ENCODE results near the gene PDE3A. TPM values are rescaled to one million over a fixed set of nuclear protein-coding genes. Genes with fewer than 3 reads are reported as not detected.
"Not testable (repeated sequence)": the region's sequence is repeated elsewhere in the genome, so short reads cannot be mapped to it uniquely, and the experiment has no call there.

Gene PDE3A
- total RNA-seq, 2 experiments from 2014 or later, result not detected

GRCh38 chr12:20585913-20586312 is 217.6 kb downstream of the PDE3A start:
- CTCF ChIA-PET, result no interaction called here
- POLR2A ChIA-PET, result no interaction called here

GRCh38 chr12:20588042-20588441 is 219.7 kb downstream of the PDE3A start:
- ChIA-PET CTCF (no interaction called here), POLR2A (no interaction called here)

- POLR2A ChIA-PET, result no interaction called here
These were observed 222.2 kb downstream of the PDE3A start for GRCh38 chr12:20590570-20590969.

GRCh38 chr12:20592556-20592955 is 224.2 kb downstream of the PDE3A start:
- CTCF ChIA-PET, result no interaction called here

More at GRCh38 chr12:20590570-20590969, 222.2 kb downstream of the PDE3A start:
- CTCF ChIA-PET, result no interaction called here

GRCh38 chr12:20593611-20594010 is 225.3 kb downstream of the PDE3A start:
- POLR2A ChIA-PET, result no interaction called here
- CTCF ChIA-PET, result no interaction called here

More at GRCh38 chr12:20592556-20592955, 224.2 kb downstream of the PDE3A start:
- POLR2A ChIA-PET, result no interaction called here

GRCh38 chr12:20596061-20596460 is 227.7 kb downstream of the PDE3A start:
- ChIA-PET CTCF (no interaction called here), POLR2A (no interaction called here)

- POLR2A ChIA-PET, result no interaction called here
These were observed 231.4 kb downstream of the PDE3A start for GRCh38 chr12:20599757-20600156.

GRCh38 chr12:20601668-20602280 is 233.4 kb downstream of the PDE3A start:
- CTCF ChIA-PET, result no interaction called here

More at GRCh38 chr12:20599757-20600156, 231.4 kb downstream of the PDE3A start:
- CTCF ChIA-PET, result no interaction called here

GRCh38 chr12:20602641-20603391 is 234.5 kb downstream of the PDE3A start:
- ChIA-PET POLR2A (no interaction called here), CTCF (no interaction called here)

More at GRCh38 chr12:20601668-20602280, 233.4 kb downstream of the PDE3A start:
- POLR2A ChIA-PET, result no interaction called here

- ChIA-PET CTCF (no interaction called here), POLR2A (no interaction called here)
These were observed 236.2 kb downstream of the PDE3A start for GRCh38 chr12:20604408-20605067.

- POLR2A ChIA-PET, result not testable (repeated sequence)
- CTCF ChIA-PET, result interaction anchor here (0.7 kb wide), 1 partner anchor 37 kb away, joined by 3 read pairs; no protein-coding TSS in a partner anchor
These were observed 246.7 kb downstream of the PDE3A start for GRCh38 chr12:20615020-20615419.

GRCh38 chr12:20616093-20616492 is 247.8 kb downstream of the PDE3A start:
- ChIA-PET POLR2A (no interaction called here), CTCF (no interaction called here)

GRCh38 chr12:20620261-20620660 is 251.9 kb downstream of the PDE3A start:
- ChIA-PET CTCF (no interaction called here), POLR2A (no interaction called here)

GRCh38 chr12:20624718-20625117 is 256.4 kb downstream of the PDE3A start:
- CTCF ChIA-PET, result no interaction called here

GRCh38 chr12:20625531-20625930 is 257.2 kb downstream of the PDE3A start:
- ChIA-PET CTCF (no interaction called here), POLR2A (no interaction called here)

More at GRCh38 chr12:20624718-20625117, 256.4 kb downstream of the PDE3A start:
- POLR2A ChIA-PET, result no interaction called here

- ChIA-PET CTCF (no interaction called here), POLR2A (no interaction called here)
These were observed 258.8 kb downstream of the PDE3A start for GRCh38 chr12:20627001-20627588.

GRCh38 chr12:20628226-20628787 is 260.0 kb downstream of the PDE3A start:
- POLR2A ChIA-PET, result no interaction called here

GRCh38 chr12:20628999-20629398 is 260.7 kb downstream of the PDE3A start:
- ChIA-PET POLR2A (no interaction called here), CTCF (no interaction called here)

More at GRCh38 chr12:20628226-20628787, 260.0 kb downstream of the PDE3A start:
- CTCF ChIA-PET, result no interaction called here

GRCh38 chr12:20629414-20630156 is 261.2 kb downstream of the PDE3A start:
- POLR2A ChIA-PET, result no interaction called here
- CTCF ChIA-PET, result no interaction called here

- ChIA-PET CTCF (no interaction called here), POLR2A (no interaction called here)
These were observed 263.4 kb downstream of the PDE3A start for GRCh38 chr12:20631711-20632110.
